OCI-M1 (cell line): ENCODE data around the gene LFNG.
"Not testable (repeated sequence)": the region's sequence is repeated elsewhere in the genome, so short reads cannot be mapped to it uniquely, and the experiment has no call there.

ENCODE experiments used
- DNase-seq: peaks from one replicate; lab custom pipeline; 2025; lab: John Stamatoyannopoulos, UW

The LFNG gene

GRCh38 chr7:2545746-2546425, 26.3 kb downstream of the LFNG start:
- no peak for DNase-seq

GRCh38 chr7:2546776-2547586, 27.4 kb downstream of the LFNG start:
- DNase-seq, result no peak

- no peak for DNase-seq
Measured at GRCh38 chr7:2551418-2551817, 31.8 kb downstream of the LFNG start.

- DNase-seq, result no peak
Measured at GRCh38 chr7:2553108-2553507, 33.5 kb downstream of the LFNG start.

- DNase-seq, result no peak
Measured at GRCh38 chr7:2553831-2554581, 34.4 kb downstream of the LFNG start.

GRCh38 chr7:2554661-2555111, 35.1 kb downstream of the LFNG start:
- DNase-seq, result no peak

- DNase-seq, result peak; percentile 92
Measured at GRCh38 chr7:2555121-2556052, 35.8 kb downstream of the LFNG start, which contains the start of gene BRAT1. Gene BRAT1, minus strand, starts transcription at chr7:2555524. Its CDS starts 1,093 bp downstream, at chr7:2554431.

GRCh38 chr7:2558629-2559282, 39.2 kb downstream of the LFNG start, which contains the start of gene IQCE:
Gene IQCE, plus strand, starts transcription at chr7:2558979. Its CDS starts 203 bp downstream, at chr7:2559182.
- DNase-seq, result peak; percentile 88

GRCh38 chr7:2559283-2559950, 39.8 kb downstream of the LFNG start:
- peak; percentile 12 for DNase-seq

GRCh38 chr7:2563955-2564354, 44.4 kb downstream of the LFNG start:
- not testable (repeated sequence) for DNase-seq

- no peak for DNase-seq
Measured at GRCh38 chr7:2564970-2565540, 45.5 kb downstream of the LFNG start.

GRCh38 chr7:2566348-2566889, 46.8 kb downstream of the LFNG start:
- DNase-seq, result no peak

GRCh38 chr7:2566890-2567678, 47.5 kb downstream of the LFNG start:
- DNase-seq, result no peak

GRCh38 chr7:2567679-2568278, 48.2 kb downstream of the LFNG start:
- no peak for DNase-seq

- no peak for DNase-seq
Measured at GRCh38 chr7:2568521-2569223, 49.1 kb downstream of the LFNG start.

- DNase-seq, result no peak
Measured at GRCh38 chr7:2569421-2569820, 49.8 kb downstream of the LFNG start.

- no peak for DNase-seq
Measured at GRCh38 chr7:2570021-2570420, 50.4 kb downstream of the LFNG start.

- no peak for DNase-seq
Measured at GRCh38 chr7:2571409-2571808, 51.8 kb downstream of the LFNG start.
